Gastroesophageal sphincter (tissue), 4 donors: ENCODE measurements around the gene ANO7. TPM values are rescaled to one million over a fixed set of nuclear protein-coding genes. Genes with fewer than 3 reads are reported as not detected.

Experiments
- ATAC-seq: fragments of 150-250 bp; one replicate; pipeline ENCODE4 v1.9.1; 2016; ENCODE audit warnings: mild to moderate bottlenecking, moderate library complexity
- H3K27ac ChIP-seq, 4 donors: fragments of 200-600 bp; sonication (generic) in 3 of 4; 1 replicate in 3 of 4; 2 replicates in 1 of 4; pipeline ENCODE4 v1.5.1; 2016 to 2019
- H3K27me3 ChIP-seq: fragments of 200-600 bp; sonication (generic); one replicate; pipeline ENCODE4 v1.5.1; 2019
- H3K36me3 ChIP-seq, 2 donors: fragments of 200-600 bp; sonication (generic); one replicate each; pipeline ENCODE4 v1.5.1; 2019; ENCODE audit warnings: control low read depth in 1 of 2
- H3K4me1 ChIP-seq, 3 donors: fragments of 200-600 bp; sonication (generic); 1 replicate in 2 of 3; 2 replicates in 1 of 3; pipeline ENCODE4 v1.5.1; 2016 to 2019; ENCODE audit warnings: control low read depth in 2 of 3
- H3K4me3 ChIP-seq, 2 donors: fragments of 200-600 bp; sonication (generic); one replicate each; pipeline ENCODE4 v1.5.1; 2019; ENCODE audit warnings: mild to moderate bottlenecking in 1 of 2, moderate library complexity in 1 of 2
- H3K9me3 ChIP-seq, 3 donors: fragments of 200-600 bp; sonication (generic); one replicate each; pipeline ENCODE4 v1.5.1; 2017 to 2019; ENCODE audit warnings: control low read depth in 2 of 3
- EP300 ChIP-seq: sonication (generic); formaldehyde crosslinking; IDR thresholded peaks from one replicate; pipeline ENCODE4 v1.6.1; 2017; ENCODE audit warnings: antibody characterized with exemption, mild to moderate bottlenecking
- POLR2A ChIP-seq, 2 donors: fragments of 450-650 bp; IDR thresholded peaks; one replicate each; pipeline ENCODE4 v1.6.1; 2017; ENCODE audit warnings: antibody characterized with exemption in 2 of 2, mild to moderate bottlenecking in 2 of 2, moderate library complexity in 1 of 2
- POLR2AphosphoS5 ChIP-seq: sonication (generic); formaldehyde crosslinking; IDR thresholded peaks from one replicate; pipeline ENCODE4 v1.6.1; 2017; ENCODE audit warnings: antibody characterized with exemption
- WGBS, 2 donors: methylation state at CpG; one replicate each; pipeline ENCODE4 v1.1.5; 2018; ENCODE audit warnings: low coverage in 1 of 2; 5-methylcytosine and 5-hydroxymethylcytosine counted together
- total RNA-seq, 4 donors: library from RNA; depleted of rRNA; stranded (reverse); fragments of >200 nt; gene quantifications; one replicate each; pipeline ENCODE4 v1.1.0, GENCODE V29; 2016
- TF ChIP-seq, protein P1 (sequence below), 4 experiments: fragments of 200-600 bp in 2 of 4; fragments of 450-650 bp in 2 of 4; sonication (generic) in 1 of 4; IDR thresholded peaks; one replicate each; pipeline ENCODE4 v1.5.1; 2017 to 2019; ENCODE audit warnings: antibody characterized with exemption in 4 of 4, mild to moderate bottlenecking in 2 of 4, moderate library complexity in 2 of 4

The ANO7 gene
- total RNA-seq, 4 donors from 2014 or later = 0.16 to 0.81 (median 0.53) TPM

DNA sequence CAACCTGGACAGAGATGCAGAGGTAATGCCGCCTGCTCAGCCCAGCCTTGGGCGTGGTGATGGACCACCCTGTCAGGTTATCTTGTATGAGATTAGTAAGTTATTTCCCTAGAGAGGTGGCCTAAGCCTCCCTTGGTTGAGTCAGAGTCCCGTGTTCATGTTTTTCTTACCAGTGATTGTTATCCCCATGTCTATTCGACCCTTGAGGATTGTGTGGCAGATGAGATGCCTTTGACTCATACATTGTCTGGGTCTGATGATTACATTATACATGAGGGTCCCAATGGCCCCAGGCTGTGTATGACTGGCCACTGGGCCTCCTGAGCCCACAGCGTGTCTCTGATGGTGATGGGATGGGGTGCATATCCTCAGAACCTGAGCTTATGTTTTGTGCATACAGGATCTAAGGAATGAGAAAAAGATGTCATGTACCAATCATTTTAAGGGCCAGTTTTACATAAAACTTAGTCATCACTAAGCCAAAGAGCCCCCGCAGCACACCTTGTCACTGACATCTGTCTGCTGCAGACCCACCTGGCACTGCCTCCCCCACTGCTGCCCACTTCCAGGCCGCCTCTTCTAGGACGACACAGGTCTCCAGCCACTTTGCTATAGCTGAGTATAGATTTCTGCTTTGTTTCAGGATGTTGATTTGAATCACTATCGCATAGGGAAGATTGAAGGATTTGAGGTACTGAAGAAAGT is 30.5 kb upstream of the ANO7 start:
- TF ChIP-seq, protein P1, sequence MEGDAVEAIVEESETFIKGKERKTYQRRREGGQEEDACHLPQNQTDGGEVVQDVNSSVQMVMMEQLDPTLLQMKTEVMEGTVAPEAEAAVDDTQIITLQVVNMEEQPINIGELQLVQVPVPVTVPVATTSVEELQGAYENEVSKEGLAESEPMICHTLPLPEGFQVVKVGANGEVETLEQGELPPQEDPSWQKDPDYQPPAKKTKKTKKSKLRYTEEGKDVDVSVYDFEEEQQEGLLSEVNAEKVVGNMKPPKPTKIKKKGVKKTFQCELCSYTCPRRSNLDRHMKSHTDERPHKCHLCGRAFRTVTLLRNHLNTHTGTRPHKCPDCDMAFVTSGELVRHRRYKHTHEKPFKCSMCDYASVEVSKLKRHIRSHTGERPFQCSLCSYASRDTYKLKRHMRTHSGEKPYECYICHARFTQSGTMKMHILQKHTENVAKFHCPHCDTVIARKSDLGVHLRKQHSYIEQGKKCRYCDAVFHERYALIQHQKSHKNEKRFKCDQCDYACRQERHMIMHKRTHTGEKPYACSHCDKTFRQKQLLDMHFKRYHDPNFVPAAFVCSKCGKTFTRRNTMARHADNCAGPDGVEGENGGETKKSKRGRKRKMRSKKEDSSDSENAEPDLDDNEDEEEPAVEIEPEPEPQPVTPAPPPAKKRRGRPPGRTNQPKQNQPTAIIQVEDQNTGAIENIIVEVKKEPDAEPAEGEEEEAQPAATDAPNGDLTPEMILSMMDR (IDR thresholded peaks at IDR 0.05) = no peak
- no peak for TF ChIP-seq EP300
- TF ChIP-seq POLR2AphosphoS5 = no peak
- no peak for TF ChIP-seq POLR2A (IDR thresholded peaks at IDR 0.05)
- no peak overlapping the region for H3K4me3 ChIP-seq
- no peaks in the 10 kb centered on the region for H3K27me3 ChIP-seq
- peaks cover 5 to 18% (median 12%) of the 10 kb centered on the region in 3 donors for H3K4me1 ChIP-seq
- H3K36me3 ChIP-seq = peaks cover 0 to 82% of the 10 kb centered on the region in 2 donors
- H3K9me3 ChIP-seq = no peaks in the 10 kb centered on the region
- H3K27ac ChIP-seq = no peak overlapping the region
- 97% methylated on average over 6 of the region's 9 CpGs; no CpG with 5 or more reads in 1 of the 2 donors for WGBS, 2 donors
- no peak for ATAC-seq

DNA sequence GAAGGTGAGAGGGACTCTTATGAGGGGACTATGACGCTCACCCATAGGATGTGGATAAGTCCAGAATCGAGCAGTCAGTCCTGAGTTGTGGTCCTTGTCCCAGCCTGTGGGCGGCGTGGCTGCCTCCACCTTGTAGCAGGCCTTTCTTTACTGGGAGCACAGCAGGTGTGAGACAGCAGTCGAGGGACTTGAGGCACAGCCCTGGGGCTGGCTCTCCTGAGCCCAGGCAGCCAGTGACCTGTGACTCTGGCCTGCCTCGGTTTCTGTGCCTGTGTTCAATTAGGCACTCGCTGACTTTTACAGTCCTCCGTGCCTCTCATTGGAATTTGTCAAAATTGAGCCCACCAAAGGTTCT is 30.0 kb upstream of the ANO7 start:
- TF ChIP-seq EP300 (no peak), POLR2A (IDR thresholded peaks at IDR 0.05) (no peak), POLR2AphosphoS5 (no peak)
- TF ChIP-seq, protein P1 (IDR thresholded peaks at IDR 0.05) = no peak
- 91% methylated on average over 5 of the region's 8 CpGs; no CpG with 5 or more reads in 1 of the 2 donors for WGBS, 2 donors
- H3K9me3 ChIP-seq = no peaks in the 10 kb centered on the region
- H3K27ac ChIP-seq = no peak overlapping the region
- peaks cover 0 to 82% of the 10 kb centered on the region in 2 donors for H3K36me3 ChIP-seq
- no peaks in the 10 kb centered on the region for H3K27me3 ChIP-seq
- H3K4me1 ChIP-seq = peaks cover 5 to 18% (median 12%) of the 10 kb centered on the region in 3 donors
- no peak for ATAC-seq
- H3K4me3 ChIP-seq = no peak overlapping the region

DNA sequence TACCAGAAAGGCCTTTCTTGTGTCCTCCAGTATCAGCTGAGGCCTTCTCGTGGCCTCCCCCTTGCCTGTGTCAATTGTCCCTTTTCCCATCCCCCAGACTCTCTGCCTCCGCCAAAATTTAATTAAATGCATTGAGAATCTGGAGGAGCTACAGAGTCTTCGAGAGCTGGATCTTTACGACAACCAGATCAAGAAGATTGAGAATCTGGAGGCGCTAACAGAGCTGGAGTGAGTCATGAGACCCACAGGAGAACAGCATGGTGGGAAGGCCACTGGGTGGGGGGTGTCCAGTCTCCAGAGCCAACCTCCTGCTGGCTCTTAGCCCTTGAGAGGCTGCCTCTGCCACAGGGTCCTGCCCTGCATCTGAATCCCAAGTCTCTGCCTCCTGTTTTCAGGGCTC is 29.4 kb upstream of the ANO7 start:
- Histone ChIP-seq H3K9me3 (no peaks in the 10 kb centered on the region), H3K27ac (no peak overlapping the region), H3K27me3 (no peaks in the 10 kb centered on the region), H3K36me3 (peaks cover 0 to 84% of the 10 kb centered on the region in 2 donors), H3K4me1 (peaks cover 5 to 18% (median 12%) of the 10 kb centered on the region in 3 donors), H3K4me3 (no peak overlapping the region)
- TF ChIP-seq, protein P1 (IDR thresholded peaks at IDR 0.05) = no peak
- TF ChIP-seq POLR2AphosphoS5 (no peak), EP300 (no peak), POLR2A (IDR thresholded peaks at IDR 0.05) (no peak)
- ATAC-seq = no peak
- WGBS, 2 donors = 90% methylated on average over 2 of the region's 5 CpGs; no CpG with 5 or more reads in 1 of the 2 donors

DNA sequence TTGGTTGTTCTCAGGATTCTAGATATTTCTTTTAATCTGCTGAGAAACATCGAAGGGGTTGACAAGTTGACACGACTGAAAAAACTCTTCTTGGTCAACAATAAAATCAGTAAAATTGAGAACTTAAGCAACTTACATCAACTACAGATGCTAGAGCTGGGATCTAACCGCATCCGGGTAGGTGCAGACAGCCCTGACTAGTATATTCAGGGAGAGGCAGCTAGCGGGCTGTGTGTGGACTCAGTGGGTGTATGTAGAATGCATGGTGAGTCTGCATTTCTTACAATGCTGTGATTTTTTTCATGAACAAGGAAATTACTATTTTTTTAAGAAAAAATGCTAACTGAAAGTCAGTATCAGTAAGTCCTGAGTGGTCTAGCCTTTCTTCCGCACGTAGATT is 28.2 kb upstream of the ANO7 start:
- Histone ChIP-seq H3K27me3 (no peaks in the 10 kb centered on the region), H3K9me3 (no peaks in the 10 kb centered on the region), H3K36me3 (peaks cover 0 to 84% of the 10 kb centered on the region in 2 donors), H3K4me1 (peaks cover 5 to 18% (median 12%) of the 10 kb centered on the region in 3 donors), H3K4me3 (no peak overlapping the region), H3K27ac (no peak overlapping the region)
- TF ChIP-seq, protein P1 (IDR thresholded peaks at IDR 0.05) = no peak
- TF ChIP-seq EP300 = no peak
- no peak for TF ChIP-seq POLR2AphosphoS5
- TF ChIP-seq POLR2A (IDR thresholded peaks at IDR 0.05) = no peak
- 97 to 100% methylated on average over 3 to 7 of the region's 7 CpGs for WGBS, 2 donors
- ATAC-seq = no peak
